ENCODE results near the gene C19orf53.

- TF ChIP-seq CTCF (IDR thresholded peaks at IDR 0.05 in 4 of 5, conservative IDR thresholded peaks at IDR 0.05 in 1 of 5) (no peak), POLR2A (IDR thresholded peaks at IDR 0.05) (no peak)
Measured at GRCh38 chr19:13826652-13827235, 52.5 kb downstream of the C19orf53 start.
